Ishikawa (cell line): ENCODE data around the gene SEMA4C.

Experiments
- CREB1 ChIP-seq: IDR thresholded peaks from 2 replicates; pipeline ENCODE4 v1.6.1; 2012; ENCODE audit warnings: low read depth
- USF1 ChIP-seq: IDR thresholded peaks from 2 replicates; pipeline ENCODE4 v1.6.1; 2012
- YY1 ChIP-seq: IDR thresholded peaks from 2 replicates; pipeline ENCODE4 v1.6.1; 2012; ENCODE audit warnings: low read depth

The SEMA4C gene

GRCh38 chr2:96809951-96810782 is 59.7 kb downstream of the SEMA4C start:
- no peak for TF ChIP-seq USF1
- TF ChIP-seq CREB1: no peak
- no peak for TF ChIP-seq YY1
